ENCODE data around the gene RPL10L.

GRCh38 chr14:46661728-46662127 lies 10.1 kb upstream of the RPL10L start:
- TF ChIP-seq HMGXB4 (CRISPR knock-in tag; IDR thresholded peaks at IDR 0.05) (no peak), ZNF219 (CRISPR knock-in tag; IDR thresholded peaks at IDR 0.05; ENCODE audit: borderline replicate concordance) (no peak), TEAD4 (CRISPR knock-in tag; IDR thresholded peaks at IDR 0.05) (no peak), CTCF (IDR thresholded peaks at IDR 0.05) (no peak), NFYB (CRISPR knock-in tag; conservative IDR thresholded peaks at IDR 0.05; ENCODE audit: low read depth) (no peak), RORB (CRISPR knock-in tag; IDR thresholded peaks at IDR 0.05) (no peak), NR1H2 (CRISPR knock-in tag; IDR thresholded peaks at IDR 0.05) (no peak)

Data from WTC11 (cell line).